B cell (primary cell): ENCODE results near the gene ZBTB17.

Experiments used
- CTCF ChIP-seq: fragments of 200-600 bp; IDR thresholded peaks from one replicate; pipeline ENCODE4 v1.8.0; 2022; ENCODE audit warnings: antibody characterized with exemption, mild to moderate bottlenecking
- EZH2 ChIP-seq: IDR thresholded peaks from 2 replicates; pipeline ENCODE4 v1.6.1; 2012; ENCODE audit warnings: borderline replicate concordance, low read depth, mild to moderate bottlenecking, moderate library complexity, low read length; ENCODE audit not compliant: insufficient read depth, poor library complexity, severe bottlenecking

- no peak for TF ChIP-seq EZH2
- TF ChIP-seq CTCF, result no peak
Measured at GRCh38 chr1:15918962-15919715, 56.8 kb downstream of the ZBTB17 start.
